NCI-H2227 (cell line): ENCODE results near the gene NR2F1.

Experiments used
- DNase-seq: peaks from one replicate; lab custom pipeline; 2025; ENCODE audit not compliant: unreplicated experiment; lab: John Stamatoyannopoulos, UW

The NR2F1 gene

DNA sequence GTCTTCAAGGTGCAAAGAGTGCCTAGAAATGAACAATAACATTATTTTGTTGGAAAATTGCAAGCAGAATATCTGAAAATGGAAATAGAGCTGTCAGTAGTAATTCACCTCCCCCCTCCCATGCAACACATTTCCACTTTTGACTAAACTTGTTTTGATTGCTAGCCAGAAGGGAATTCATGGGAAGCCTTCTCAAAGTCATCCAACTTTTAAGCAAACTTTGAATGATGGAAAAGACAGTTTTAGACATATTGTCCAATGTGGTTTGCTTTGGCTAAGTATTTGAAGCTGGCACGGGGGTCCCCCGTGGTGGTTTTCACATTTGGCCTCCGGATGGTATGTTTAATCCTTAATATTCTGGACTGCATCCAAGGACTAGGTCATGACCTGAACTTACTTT lies 7.5 kb downstream of the NR2F1 start:
- DNase-seq, result no peak

DNA sequence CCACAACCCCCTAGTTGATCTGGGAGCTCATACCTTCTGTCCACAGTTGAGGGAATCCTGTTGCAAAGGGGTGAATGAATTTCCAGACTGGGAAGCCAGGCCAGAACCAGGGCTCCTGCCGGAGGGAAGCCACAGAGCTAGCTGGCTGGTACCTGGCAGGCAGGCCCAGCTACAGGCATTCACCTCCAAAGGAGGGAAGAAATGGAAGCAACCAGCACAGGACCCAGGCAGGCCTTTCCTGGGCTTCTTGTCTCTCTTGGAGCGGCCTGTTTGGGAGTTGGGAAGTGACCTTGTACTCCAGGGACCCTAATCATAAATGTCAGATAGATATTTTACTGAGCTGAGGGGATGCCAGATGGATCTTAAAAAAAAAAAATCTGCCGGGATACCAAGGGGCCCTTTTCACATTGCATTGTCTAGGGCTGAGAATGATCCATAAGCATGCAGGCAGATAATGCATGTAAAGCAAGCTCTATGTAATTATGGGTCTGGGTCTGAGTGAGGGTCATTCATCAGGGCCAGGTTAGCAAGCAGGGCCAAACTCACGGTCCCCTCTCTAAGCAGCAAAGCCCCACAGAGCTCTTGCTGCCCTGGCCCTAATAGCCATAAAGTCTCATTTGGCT lies 8.4 kb downstream of the NR2F1 start:
- no peak for DNase-seq

DNA sequence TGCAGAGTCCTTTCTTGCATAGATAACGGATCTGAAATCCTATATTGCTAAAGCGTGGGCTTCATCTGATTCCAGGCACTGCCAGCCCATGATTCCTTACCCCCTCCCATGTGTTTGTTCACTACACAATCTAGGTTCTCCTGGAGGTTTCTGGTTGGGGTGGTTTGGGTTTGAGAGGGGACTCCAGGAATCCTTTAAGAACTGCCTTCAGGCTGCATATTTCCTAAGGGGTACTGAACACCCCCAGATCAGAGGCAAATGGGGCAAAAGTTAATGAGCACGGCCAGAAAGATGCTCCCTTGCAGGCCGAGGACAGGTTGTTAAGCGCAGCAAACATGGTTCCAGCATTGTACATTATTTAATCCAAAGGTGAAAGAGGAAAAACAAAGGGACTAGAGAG lies 9.9 kb downstream of the NR2F1 start:
- no peak for DNase-seq

DNA sequence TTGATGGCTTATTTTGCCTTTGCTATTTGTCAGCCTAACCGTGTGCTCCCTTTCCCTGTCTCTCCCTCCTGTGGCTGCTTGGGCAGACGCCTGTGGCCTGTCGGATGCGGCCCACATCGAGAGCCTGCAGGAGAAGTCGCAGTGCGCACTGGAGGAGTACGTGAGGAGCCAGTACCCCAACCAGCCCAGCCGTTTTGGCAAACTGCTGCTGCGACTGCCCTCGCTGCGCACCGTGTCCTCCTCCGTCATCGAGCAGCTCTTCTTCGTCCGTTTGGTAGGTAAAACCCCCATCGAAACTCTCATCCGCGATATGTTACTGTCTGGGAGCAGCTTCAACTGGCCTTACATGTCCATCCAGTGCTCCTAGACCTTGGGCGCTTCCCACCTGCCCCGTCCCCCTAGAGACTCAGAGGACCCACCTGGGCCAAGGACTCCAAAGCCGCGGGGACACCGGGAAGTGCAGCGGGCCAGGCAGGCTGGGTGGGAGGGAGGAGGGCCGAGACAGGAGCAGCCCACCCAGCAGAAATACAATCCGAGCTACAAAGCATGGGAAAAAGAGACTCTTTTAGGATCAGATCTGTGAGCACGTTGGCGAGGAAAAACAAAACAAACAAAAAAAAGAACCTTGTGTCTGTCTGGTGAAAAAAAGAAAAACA lies 10.6 kb downstream of the NR2F1 start:
- DNase-seq, result no peak

DNA sequence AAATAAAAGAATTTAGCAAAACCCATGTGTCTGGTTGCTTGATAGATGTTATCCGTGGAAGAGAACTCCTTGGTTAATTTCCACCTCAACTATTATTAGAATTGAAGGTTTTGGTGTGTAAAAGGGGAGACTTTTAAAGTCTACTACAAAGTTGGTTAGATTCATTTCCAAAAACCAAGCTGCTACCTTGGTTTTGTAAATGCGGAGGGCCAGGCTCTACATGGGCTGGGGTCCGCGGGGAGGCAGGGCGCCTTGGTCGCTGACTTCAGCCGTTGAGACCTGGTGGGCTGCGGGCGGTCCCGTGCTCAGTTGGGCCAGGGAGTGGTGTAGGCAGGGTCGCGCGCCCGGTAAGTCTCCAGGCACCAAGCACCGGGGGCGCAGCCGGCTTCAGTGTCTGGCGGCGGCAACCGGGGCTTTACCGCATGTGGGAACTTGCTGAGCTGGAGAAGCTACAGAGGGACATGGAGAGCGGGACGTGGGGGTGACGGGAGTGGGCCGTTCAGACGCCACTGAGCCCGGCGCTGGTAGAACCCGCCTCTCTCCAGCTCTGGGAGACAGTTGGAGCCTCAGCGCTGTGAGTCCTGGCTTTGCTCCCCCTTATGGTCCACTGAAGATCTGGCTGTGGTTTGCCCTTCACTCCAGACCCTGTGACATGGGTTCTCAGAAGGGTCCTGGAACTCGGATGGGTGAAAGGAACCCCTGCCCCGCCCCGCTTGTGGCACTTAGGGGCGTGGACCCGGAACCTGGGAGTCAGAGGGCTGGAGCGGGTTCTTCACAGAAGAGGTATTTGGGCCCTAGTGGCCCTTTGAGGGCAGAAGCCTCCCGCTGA lies 11.8 kb downstream of the NR2F1 start:
- peak; percentile 77 for DNase-seq

- DNase-seq, result no peak
Observed at GRCh38 chr5:93595420-93596147, 12.6 kb downstream of the NR2F1 start.

DNA sequence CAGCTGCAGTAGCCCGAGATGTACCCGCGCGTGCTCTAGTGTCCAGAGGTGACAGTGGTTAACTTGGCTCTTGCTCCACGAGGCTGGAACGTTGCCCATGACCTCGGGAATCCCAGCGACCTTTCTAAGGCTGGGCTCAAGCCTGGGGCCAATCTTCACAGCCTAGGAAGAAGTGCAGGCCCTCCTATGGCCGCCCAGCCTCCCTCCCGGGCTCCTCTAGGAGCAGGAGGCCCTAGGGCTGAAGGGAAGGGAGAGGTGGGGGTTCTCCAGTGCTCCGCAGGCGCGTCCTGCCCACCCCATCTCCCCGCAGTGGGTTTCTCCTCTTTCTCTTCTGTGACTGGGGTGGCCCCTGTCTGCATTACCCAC lies 13.3 kb downstream of the NR2F1 start:
- no peak for DNase-seq

DNA sequence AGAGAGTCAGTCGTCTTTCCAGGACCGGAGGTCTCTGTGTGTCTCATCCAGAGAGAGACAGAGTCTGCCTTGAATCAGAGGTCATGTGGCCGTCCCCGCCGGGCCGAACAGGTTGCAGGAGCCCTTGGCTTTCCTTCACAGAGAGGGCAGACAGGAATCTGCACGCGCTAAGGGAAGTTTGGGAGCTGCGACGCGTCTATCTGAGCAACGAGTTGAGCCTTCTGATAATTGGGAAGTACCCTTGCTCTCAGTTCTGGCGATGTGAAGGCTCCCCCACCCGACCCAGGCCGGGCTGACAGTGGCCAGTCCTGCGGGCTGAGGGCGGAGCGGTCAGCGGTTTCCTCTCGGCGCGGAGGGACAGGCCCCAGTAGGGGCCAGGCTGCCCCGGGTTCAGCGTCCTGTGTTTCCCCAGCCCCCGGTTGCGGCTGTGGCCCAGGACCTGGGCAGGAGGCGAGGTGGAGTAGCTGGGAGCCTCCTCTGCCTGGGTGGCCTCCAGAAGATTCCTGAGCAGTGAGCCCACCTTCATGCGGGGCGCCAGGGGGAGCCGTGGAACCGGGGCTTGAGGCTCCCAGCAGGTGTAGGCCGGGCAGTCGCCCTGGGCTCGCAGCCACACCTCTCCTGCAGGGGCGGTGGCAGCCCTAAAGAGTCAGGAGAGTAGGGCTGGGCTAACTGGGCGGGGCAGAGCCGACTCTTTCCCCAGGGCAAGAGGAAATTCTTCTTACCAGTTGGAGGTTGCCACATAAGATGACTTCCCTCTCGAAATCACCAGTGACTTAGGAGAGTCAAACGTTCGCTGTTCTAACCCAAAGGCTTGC lies 13.9 kb downstream of the NR2F1 start:
- DNase-seq, result peak; percentile 84

DNA sequence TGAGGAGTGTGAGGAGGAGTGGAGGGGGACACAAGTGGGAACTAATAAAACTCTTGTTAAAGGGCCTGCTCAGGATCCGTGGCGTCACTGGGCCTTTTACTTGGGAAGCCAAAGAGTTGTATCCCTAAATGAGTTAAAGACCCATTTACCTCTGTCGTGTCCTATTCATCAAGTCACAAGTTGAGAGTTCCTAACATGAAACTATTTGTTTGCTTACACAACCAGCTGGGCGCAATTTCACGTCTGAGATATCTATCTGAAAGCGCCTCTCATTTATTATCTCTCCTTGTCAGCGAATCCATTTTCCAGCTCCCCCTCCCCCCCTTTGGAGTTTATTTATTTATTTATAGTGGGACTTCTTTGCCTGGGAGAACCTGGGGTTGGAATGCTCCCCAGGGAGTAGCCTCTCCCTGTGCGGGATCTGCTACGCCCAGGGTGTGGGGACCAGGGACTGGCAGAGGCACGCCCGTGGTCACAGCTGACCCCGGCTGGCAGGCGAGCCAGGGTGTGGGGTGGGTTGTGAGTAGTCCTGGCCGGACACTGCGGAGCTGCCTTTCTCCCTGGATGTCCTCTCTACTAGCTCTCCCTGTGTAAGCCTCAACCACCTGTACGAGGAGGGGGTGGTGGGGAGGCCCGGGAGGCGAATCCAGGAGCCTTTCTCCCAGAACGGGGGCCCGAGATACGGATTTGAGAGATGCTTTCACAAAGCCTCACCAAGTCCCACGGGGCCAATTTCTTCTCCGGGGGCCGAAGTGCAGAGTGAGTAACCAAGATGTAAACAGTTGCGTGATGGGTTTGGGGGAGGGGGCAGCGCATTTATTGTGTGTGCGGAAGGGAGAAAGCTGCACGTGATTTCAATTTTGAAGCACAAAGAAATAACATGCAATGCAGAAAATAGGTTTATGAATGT lies 15.3 kb downstream of the NR2F1 start:
- DNase-seq, result peak; percentile 67

DNA sequence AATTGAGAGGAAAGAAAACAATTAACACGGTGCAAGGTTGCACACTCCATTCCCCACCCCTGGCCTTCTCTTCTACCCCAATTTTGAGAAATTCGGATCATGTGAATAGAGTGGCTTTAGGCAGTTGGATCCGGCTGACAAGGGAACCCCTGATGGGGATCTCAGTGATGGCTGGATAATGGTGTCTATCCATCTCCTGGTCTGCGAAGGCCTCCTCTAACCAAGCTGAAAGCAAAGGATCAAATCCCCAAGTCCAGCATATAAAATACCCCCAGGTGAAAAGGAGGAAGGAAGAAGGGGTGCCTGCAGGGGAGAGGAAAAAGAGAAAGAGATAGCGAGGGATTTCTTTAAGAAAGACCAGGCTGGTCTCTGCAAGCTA lies 16.0 kb downstream of the NR2F1 start:
- no peak for DNase-seq

DNA sequence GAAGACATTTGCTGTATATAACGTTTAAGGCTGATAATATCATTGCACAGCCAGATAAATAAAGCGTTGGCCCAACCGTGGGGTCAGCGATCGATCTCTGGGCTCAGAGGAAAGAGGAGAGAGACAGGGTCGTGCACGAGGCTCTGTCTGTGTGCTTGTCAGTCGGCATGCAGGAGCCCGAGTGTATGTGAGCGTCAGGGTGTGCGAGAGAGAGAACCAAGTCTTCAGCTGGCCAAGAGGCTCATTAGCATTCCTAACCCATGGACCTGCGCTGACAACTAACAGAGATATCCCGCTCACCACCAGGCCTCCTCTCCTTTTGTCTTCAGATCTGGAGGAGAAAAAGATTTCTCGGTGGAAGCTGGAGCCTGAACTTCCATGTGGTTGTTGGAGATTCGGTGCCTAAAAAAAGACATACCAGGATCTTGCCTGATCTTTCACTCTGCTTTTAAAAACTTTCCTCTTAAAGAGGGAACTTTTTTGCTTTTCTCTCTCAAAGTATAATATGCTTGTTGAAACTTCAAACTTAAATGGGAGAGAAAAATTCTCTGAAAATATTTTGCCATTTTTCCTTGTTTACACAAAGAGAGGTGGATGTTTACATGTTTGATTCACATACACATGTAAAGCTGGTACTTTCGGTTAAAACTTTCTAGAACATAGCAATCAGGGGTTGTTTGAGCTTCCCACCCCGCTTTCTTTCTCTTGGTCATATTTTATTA lies 16.5 kb downstream of the NR2F1 start:
- DNase-seq, result peak; percentile 72

DNA sequence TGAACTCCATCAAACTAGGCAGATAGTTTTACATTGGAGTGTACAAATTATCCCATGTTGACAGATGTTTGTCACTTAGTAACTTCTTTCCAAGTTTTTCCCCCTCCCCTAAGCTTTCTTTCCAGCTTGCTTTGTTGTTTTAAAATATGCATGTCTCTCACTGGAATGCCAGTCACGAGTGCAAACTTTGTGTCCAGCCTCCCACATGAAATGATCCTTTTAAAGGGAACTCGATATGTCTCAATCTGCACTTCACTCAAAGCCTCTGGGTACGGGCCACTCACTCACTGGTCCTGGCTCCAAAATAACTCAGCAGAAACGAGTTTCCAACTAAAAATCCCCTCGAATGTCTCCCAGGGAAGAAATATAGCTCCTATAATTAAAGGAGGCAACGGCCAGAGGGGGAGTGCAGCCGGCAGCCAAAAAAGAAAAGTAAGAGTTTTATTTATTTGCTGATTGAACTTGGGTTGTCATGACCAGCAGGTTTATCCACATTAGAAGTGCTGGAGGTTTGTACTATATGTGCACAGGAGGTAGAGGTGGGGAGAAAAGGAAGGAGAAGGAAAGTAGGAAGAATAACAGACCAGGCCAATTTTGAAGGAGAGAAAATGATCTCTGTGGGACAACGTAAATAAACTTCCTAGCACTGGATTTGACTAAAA lies 17.5 kb downstream of the NR2F1 start:
- DNase-seq, result no peak

DNA sequence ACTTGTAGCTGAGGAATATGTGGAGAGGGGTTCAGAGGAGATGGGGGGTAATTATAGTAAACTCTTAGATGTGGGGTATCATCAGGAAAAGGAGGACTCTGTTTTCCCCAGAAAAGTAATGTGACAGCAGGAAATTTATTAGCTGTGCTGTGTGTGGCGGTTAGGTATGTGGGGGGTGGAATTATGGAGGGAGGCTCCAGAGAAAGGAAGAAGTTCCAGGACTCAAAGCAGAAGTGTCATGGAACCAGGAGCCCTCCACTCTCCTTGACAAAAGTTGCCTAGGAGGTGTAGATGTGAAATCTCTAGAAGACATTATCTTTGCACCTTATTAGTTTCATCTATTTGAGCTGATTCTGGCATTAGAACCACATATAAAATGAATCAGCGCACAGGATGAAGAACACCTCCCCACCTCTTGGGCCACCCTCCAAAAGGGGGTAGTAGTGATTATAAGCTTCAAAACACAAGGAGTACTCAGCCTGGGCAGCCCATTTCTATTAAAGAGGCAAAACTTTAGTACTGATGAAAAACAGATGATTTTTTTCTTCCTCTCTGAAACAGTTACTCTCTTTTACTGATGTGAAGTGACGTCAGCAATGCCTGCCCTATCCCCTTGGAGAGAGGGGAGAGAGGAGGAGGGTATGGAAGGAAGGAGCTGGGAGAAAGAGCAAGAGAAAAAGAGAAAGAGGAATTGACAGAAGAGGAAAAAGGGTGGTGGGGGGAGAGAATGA lies 18.2 kb downstream of the NR2F1 start:
- DNase-seq, result peak; percentile 77

GRCh38 chr5:93601802-93602155 lies 18.8 kb downstream of the NR2F1 start:
- peak; percentile 62 for DNase-seq

GRCh38 chr5:93602241-93603077 lies 19.4 kb downstream of the NR2F1 start:
- peak; percentile 63 for DNase-seq

GRCh38 chr5:93603078-93603792 lies 20.2 kb downstream of the NR2F1 start:
- DNase-seq, result no peak
